GM12878 (cell line): Measurements from ENCODE around the gene USP31. TPM values are rescaled to one million over a fixed set of nuclear protein-coding genes. Genes with fewer than 3 reads are reported as not detected.

Experiments
- ATAC-seq: fragments of 200-7000 bp; cut with Tn5 transposase; 3 replicates; pipeline ENCODE4 v1.9.1; 2020; ENCODE audit warnings: mild to moderate bottlenecking, moderate library complexity
- BruUV-seq: library from RNA; stranded (reverse); fragments of 400-500 nt; replicated peaks from 2 replicates; lab custom pipeline; 2021; lab: Mats Ljungman, UMichigan
- CTCF ChIA-PET: fragments of 300-600 bp; sonication (Branson Sonifier 250); formaldehyde crosslinking; extraction: SDS; loops from one replicate; lab custom pipeline; 2021; ENCODE audit warnings: inconsistent platforms; lab: Yijun Ruan, JAX
- POLR2A ChIA-PET: fragments of 350-600 bp; formaldehyde crosslinking; extraction: SDS; loops from one replicate; lab custom pipeline; 2021; ENCODE audit warnings: inconsistent platforms; lab: Charles Lee
- RAD21 ChIA-PET: fragments of 300-600 bp; sonication (Branson Sonifier 250); formaldehyde crosslinking; loops from one replicate; lab custom pipeline; 2023; ENCODE audit warnings: antibody characterized with exemption; ENCODE audit not compliant: unreplicated experiment; lab: Charles Lee
- SMC1A ChIA-PET: fragments of 300-600 bp; sonication (Branson Sonifier 250); formaldehyde crosslinking; loops from one replicate; lab custom pipeline; 2023; ENCODE audit not compliant: unreplicated experiment, uncharacterized antibody; lab: Charles Lee
- DNase-seq: peaks from one replicate; pipeline ENCODE4 v3.0.0-alpha.2; 2011; ENCODE audit warnings: low read depth, low spot score
- FAIRE-seq: peaks from 3 replicates; lab custom pipeline; 2011; peaks lifted over from hg19 to GRCh38; lab: Jason Lieb, UNC
- H2AFZ ChIP-seq: 2 replicates; pipeline ENCODE4 v1.6.0; 2011; ENCODE audit warnings: low read depth, low read length, control low read depth; ENCODE audit not compliant: control insufficient read depth
- H3K27ac ChIP-seq: 2 replicates; pipeline ENCODE4 v1.5.1; 2011; ENCODE audit warnings: control low read depth; ENCODE audit not compliant: control insufficient read depth, insufficient read depth
- H3K27me3 ChIP-seq, 2 experiments: replicated peaks in 1 of 2; 2 replicates each; pipeline versions ENCODE4 v1.6.0 to v1.6.1; 2011; ENCODE audit warnings: low read length in 1 of 2; ENCODE audit not compliant: control insufficient read depth in 2 of 2, insufficient read depth in 2 of 2
- H3K36me3 ChIP-seq, 2 experiments: 2 replicates each; pipeline ENCODE4 v1.5.1; 2011; ENCODE audit warnings: low read length in 1 of 2; ENCODE audit not compliant: control insufficient read depth in 2 of 2, insufficient read depth in 2 of 2
- H3K4me1 ChIP-seq: 2 replicates; pipeline ENCODE4 v1.6.1; 2011; ENCODE audit warnings: mild to moderate bottlenecking, low read length, moderate library complexity, mixed read lengths; ENCODE audit not compliant: control insufficient read depth, insufficient read depth
- H3K4me2 ChIP-seq: 2 replicates; pipeline ENCODE4 v1.6.0; 2011; ENCODE audit warnings: control low read depth; ENCODE audit not compliant: control insufficient read depth, insufficient read depth
- H3K4me3 ChIP-seq: fragments of 200-600 bp; sonication (generic); 2 replicates; pipeline ENCODE4 v1.5.1; 2016
- H3K79me2 ChIP-seq: 2 replicates; pipeline ENCODE4 v1.6.0; 2011; ENCODE audit warnings: low read length; ENCODE audit not compliant: control insufficient read depth, insufficient read depth
- H3K9ac ChIP-seq: 2 replicates; pipeline ENCODE4 v1.8.0; 2011; ENCODE audit warnings: low read length, control low read depth, mixed read lengths; ENCODE audit not compliant: control insufficient read depth, insufficient read depth
- H3K9me3 ChIP-seq: replicated peaks from 3 replicates; pipeline ENCODE4 v1.5.1; 2011; ENCODE audit warnings: mild to moderate bottlenecking, low read length; ENCODE audit not compliant: control insufficient read depth, insufficient read depth
- H4K20me1 ChIP-seq: 2 replicates; pipeline ENCODE4 v1.6.0; 2011; ENCODE audit not compliant: control insufficient read depth, insufficient read depth
- CBX3 ChIP-seq: fragments of 200-600 bp; sonication (generic); IDR thresholded peaks from 2 replicates; pipeline ENCODE4 v1.6.1; 2016; ENCODE audit warnings: low read depth, borderline replicate concordance
- CHD4 ChIP-seq: fragments of 200-600 bp; sonication (generic); IDR thresholded peaks from 2 replicates; pipeline ENCODE4 v1.6.1; 2016; ENCODE audit warnings: mild to moderate bottlenecking
- DPF2 ChIP-seq: fragments of 450-650 bp; IDR thresholded peaks from 2 replicates; pipeline ENCODE4 v1.6.1; 2017; ENCODE audit warnings: mild to moderate bottlenecking
- EP300 ChIP-seq, 2 experiments: fragments of 150-350 bp in 1 of 2; IDR thresholded peaks; 2 replicates each; pipeline ENCODE4 v1.6.1; 2011 to 2012; ENCODE audit warnings: low read depth in 2 of 2, low read length in 2 of 2, borderline replicate concordance in 1 of 2, improper control_type of control experiment in 1 of 2, inconsistent platforms in 1 of 2; ENCODE audit not compliant: control insufficient read depth in 1 of 2
- HDGF ChIP-seq: fragments of 450-650 bp; IDR thresholded peaks from 2 replicates; pipeline ENCODE4 v1.6.1; 2016; ENCODE audit warnings: antibody characterized with exemption
- IRF5 ChIP-seq: fragments of 450-650 bp; IDR thresholded peaks from 2 replicates; pipeline ENCODE4 v1.6.1; 2017; ENCODE audit warnings: borderline replicate concordance
- KLF5 ChIP-seq: fragments of 450-650 bp; IDR thresholded peaks from 2 replicates; pipeline ENCODE4 v1.6.1; 2014; ENCODE audit warnings: mild to moderate bottlenecking; ENCODE audit not compliant: partially characterized antibody
- MXI1 ChIP-seq: fragments of 150-350 bp; IDR thresholded peaks from 2 replicates; pipeline ENCODE4 v1.6.1; 2011; ENCODE audit warnings: low read depth, mild to moderate bottlenecking, inconsistent platforms, low read length, improper control_type of control experiment
- NKRF ChIP-seq: fragments of 450-650 bp; conservative IDR thresholded peaks from 2 replicates; pipeline ENCODE4 v1.6.1; 2017; ENCODE audit warnings: mild to moderate bottlenecking, moderate library complexity
- POLR2A ChIP-seq: IDR thresholded peaks from 2 replicates; pipeline ENCODE4 v1.6.1; 2011; ENCODE audit warnings: low read depth, mild to moderate bottlenecking, low read length
- SKIL ChIP-seq: fragments of 450-650 bp; IDR thresholded peaks from 2 replicates; pipeline ENCODE4 v1.6.1; 2017; ENCODE audit warnings: mild to moderate bottlenecking, low read depth, inconsistent platforms; ENCODE audit not compliant: poor library complexity, severe bottlenecking
- TBL1XR1 ChIP-seq: IDR thresholded peaks from 2 replicates; pipeline ENCODE4 v1.6.1; 2012; ENCODE audit warnings: low read depth, low read length, improper control_type of control experiment
- ZNF592 ChIP-seq: fragments of 450-650 bp; IDR thresholded peaks from 2 replicates; pipeline ENCODE4 v1.6.1; 2017; ENCODE audit warnings: mild to moderate bottlenecking, moderate library complexity
- WGBS: methylation state at CpG from one replicate; pipeline ENCODE4 v1.1.6; 2016; ENCODE audit warnings: low lambda C conversion rate; ENCODE audit not compliant: insufficient replicate concordance, insufficient coverage; ENCODE audit errors: missing lambda C conversion rate; 5-methylcytosine and 5-hydroxymethylcytosine counted together
- in situ Hi-C: fragments of 300-500 bp; cut with MboI; formaldehyde crosslinking; loops from 9 replicates; pipeline ENCODE4 v1.14.3; 2018; ENCODE audit warnings: mixed read lengths
- intact Hi-C: fragments of 100-400 bp; cut with micrococcal nuclease; formaldehyde crosslinking; loops from one replicate; pipeline ENCODE4 v1.14.2; 2022; ENCODE audit not compliant: unreplicated experiment
- polyA plus RNA-seq, 11 experiments: library from polyadenylated mRNA; depleted of rRNA in 4 of 11; unstranded in 6 of 11; stranded (reverse) in 5 of 11; fragments of >200 nt; fragmentation: Nextera tagmentation in 4 of 11; fragmentation: Illumina TruSeq in 1 of 11; extraction: Ambion mirVana in 4 of 11; extraction: Trizol in 1 of 11; gene quantifications; 1 replicate in 1 of 11; 2 replicates in 10 of 11; pipeline versions ENCODE4 v1.2.1 to v1.2.3, GENCODE V29; 2011 to 2016; ENCODE audit warnings: inconsistent platforms in 2 of 11, missing spikeins in 2 of 11, low read depth in 1 of 11
- total RNA-seq, 4 experiments: library from RNA; depleted of rRNA in 3 of 4; stranded (reverse); fragments of >200 nt in 3 of 4; fragmentation: Illumina TruSeq in 1 of 4; extraction: Trizol in 1 of 4; gene quantifications; 2 replicates each; pipeline versions ENCODE4 v1.2.1 to v1.2.3, GENCODE V29; 2013 to 2021

Gene USP31
- total and polyA plus RNA-seq, 10 of the 15 experiments (the other 5 are each of a cell fraction or from before 2014, with no cell fraction given) = 0.87 to 6.5 (median 3.2) TPM

GRCh38 chr16:23080747-23081146 is 68.5 kb downstream of the USP31 start (continued):
- no peak for TF ChIP-seq EP300 (IDR thresholded peaks at IDR 0.05; ENCODE audit: borderline replicate concordance in 1 of 2, control insufficient read depth in 1 of 2, low read depth in 2 of 2, low read length in 2 of 2)
- no peak for TF ChIP-seq DPF2

GRCh38 chr16:23080329-23080728 is 68.9 kb downstream of the USP31 start:
- H3K36me3 ChIP-seq = peaks cover 6 to 10% of the 10 kb centered on the region in 2 experiments; a peak in 3 of 4 replicates
- CTCF ChIA-PET = interaction anchor here (1.3 kb wide), 2 partner anchors 9 to 12 kb away, joined by 3 read pairs; no protein-coding TSS in a partner anchor
- POLR2A ChIA-PET = no interaction called here
- no TSS peak for BruUV-seq
- no peaks in the 10 kb centered on the region for H3K79me2 ChIP-seq
- ATAC-seq = no peak
- WGBS = 80% methylated on average over 1 of the region's 1 CpG
- no peak overlapping the region for H2AFZ ChIP-seq
- H3K4me1 ChIP-seq = no peaks in the 10 kb centered on the region
- H3K9me3 ChIP-seq = no peaks in the 10 kb centered on the region
- FAIRE-seq = no peak
- no peaks in the 10 kb centered on the region for H3K27me3 ChIP-seq
- no peak for DNase-seq
- in situ Hi-C loops = no loop called here
- RAD21 ChIA-PET = no interaction called here
- no peak for TF ChIP-seq ZNF592
- no peak for TF ChIP-seq CBX3
- no peak for TF ChIP-seq HDGF
- TF ChIP-seq NKRF = no peak
- TF ChIP-seq CHD4 = no peak
- no peak for TF ChIP-seq POLR2A
- no peak for TF ChIP-seq TBL1XR1
- no peak for TF ChIP-seq IRF5
- TF ChIP-seq KLF5 = no peak
- TF ChIP-seq MXI1 = no peak
- no peak for TF ChIP-seq SKIL
- TF ChIP-seq, all 136 proteins: peak for 0
- Histone ChIP-seq H3K9ac (no peak overlapping the region), H3K4me2 (no peak overlapping the region), H3K27ac (no peak overlapping the region), H4K20me1 (no peaks in the 10 kb centered on the region), H3K4me3 (no peak overlapping the region)
- SMC1A ChIA-PET = no interaction called here
- intact Hi-C loops = no loop called here
